K562 (cell line): ENCODE results near the gene NIPAL1. TPM values are rescaled to one million over a fixed set of nuclear protein-coding genes. Genes with fewer than 3 reads are reported as not detected.

Experiments used
- CXXC5 ChIP-seq: fragments of 250-450 bp; sonication (Bioruptor Pico); IDR thresholded peaks from 2 replicates; pipeline ENCODE4 v1.8.0; 2022; ENCODE audit warnings: inconsistent platforms, mild to moderate bottlenecking, moderate library complexity
- GTF2A2 ChIP-seq: IDR thresholded peaks from 2 replicates; pipeline ENCODE4 v1.6.1; 2016; ENCODE audit warnings: mild to moderate bottlenecking, missing genetic modification characterization, missing compliant biosample characterization
- HMGN3 ChIP-seq: IDR thresholded peaks from 2 replicates; pipeline ENCODE4 v1.6.1; 2011; ENCODE audit warnings: borderline replicate concordance, low read depth, mild to moderate bottlenecking, mixed read lengths, low read length; ENCODE audit not compliant: insufficient read length; ENCODE audit errors: extremely low read depth
- ZBTB40 ChIP-seq, 2 experiments: fragments of 450-650 bp in 1 of 2; sonication (generic) in 1 of 2; formaldehyde crosslinking in 1 of 2; IDR thresholded peaks; 2 replicates each; pipeline versions ENCODE4 v1.7.1 to v1.9.0; 2016 to 2022; ENCODE audit warnings: inconsistent platforms in 1 of 2, mild to moderate bottlenecking in 1 of 2, missing genetic modification reagents in 1 of 2
- ZNF77 ChIP-seq: fragments of 250-450 bp; sonication (Bioruptor Pico); IDR thresholded peaks from 2 replicates; pipeline ENCODE4 v1.5.0; 2020
- polyA plus RNA-seq, 8 experiments: library from polyadenylated mRNA; depleted of rRNA in 4 of 8; stranded (reverse) in 5 of 8; unstranded in 3 of 8; fragments of >200 nt; fragmentation: Nextera tagmentation in 2 of 8; fragmentation: Illumina TruSeq in 1 of 8; extraction: Ambion mirVana in 2 of 8; extraction: Trizol in 1 of 8; gene quantifications; 2 replicates each; pipeline versions ENCODE4 v1.2.1 to v1.2.3, GENCODE V29; 2011 to 2014; ENCODE audit warnings: inconsistent platforms in 1 of 8, missing spikeins in 1 of 8
- total RNA-seq, 7 experiments: library from RNA; depleted of rRNA in 6 of 7; stranded (reverse); fragments of >200 nt in 6 of 7; fragmentation: Illumina TruSeq in 2 of 7; extraction: Trizol in 2 of 7; gene quantifications; 2 replicates each; pipeline versions ENCODE4 v1.2.1 to v1.2.3, GENCODE V29; 2011 to 2021; ENCODE audit warnings: low replicate concordance in 1 of 7

Gene NIPAL1
- total and polyA plus RNA-seq, 9 of the 15 experiments (the other 6 are each of a cell fraction or from before 2014, with no cell fraction given): 0.03 to 0.43 (median 0.25) TPM

GRCh38 chr4:48078425-48078824 lies 61.9 kb downstream of the NIPAL1 start (continued):
- TF ChIP-seq ZBTB40 (IDR thresholded peaks at IDR 0.05): no peak
- no peak for TF ChIP-seq ZBTB40 (CRISPR knock-in tag; IDR thresholded peaks at IDR 0.05)
- no peak for TF ChIP-seq CXXC5 (CRISPR knock-in tag)
- TF ChIP-seq HMGN3: no peak
- no peak for TF ChIP-seq GTF2A2
- TF ChIP-seq ZNF77 (CRISPR knock-in tag): no peak
